Amniotic stem cell (primary cell): ENCODE measurements around the gene NR3C1.

Source experiments
- DNase-seq: peaks from one replicate; lab custom pipeline; 2025; lab: John Stamatoyannopoulos, UW

The NR3C1 gene

DNA sequence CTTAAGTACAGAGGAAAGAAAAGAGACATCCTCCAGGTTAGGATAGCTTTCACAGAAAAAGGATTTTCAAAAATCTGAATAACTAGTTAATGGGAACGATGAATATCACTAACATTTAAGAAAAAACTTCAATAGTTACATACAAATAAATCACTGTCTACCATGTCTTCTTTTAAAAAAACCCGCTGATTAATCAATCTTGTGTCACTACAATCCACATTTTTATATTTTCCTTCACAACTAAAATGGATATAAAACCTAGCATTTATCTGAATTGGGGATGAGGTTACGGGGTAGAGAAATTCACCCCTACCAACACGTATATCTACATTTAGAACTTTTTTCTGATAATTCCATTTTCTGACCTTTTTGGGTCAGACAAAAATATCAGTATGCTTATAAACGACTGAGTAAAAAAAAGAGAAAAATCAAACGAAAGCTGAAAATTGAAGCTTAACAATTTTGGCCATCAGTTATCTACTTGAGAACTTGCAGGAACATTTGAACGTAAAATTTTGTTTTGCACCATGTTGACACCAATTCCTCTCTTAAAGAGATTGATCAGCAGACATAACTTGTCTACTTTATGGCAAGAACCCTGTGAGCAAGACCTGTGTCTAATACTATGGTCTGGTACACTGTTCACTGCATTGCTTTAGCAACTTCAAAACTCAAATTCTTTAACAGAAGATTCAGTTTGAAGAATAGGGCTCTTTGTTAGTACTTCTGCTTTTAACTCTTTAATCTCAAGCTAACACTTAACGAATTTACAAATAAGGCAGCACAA lies 4.8 kb downstream of the NR3C1 start:
- no peak for DNase-seq

- no peak for DNase-seq
Measured at GRCh38 chr5:143398053-143398355, 5.5 kb downstream of the NR3C1 start.

- no peak for DNase-seq
Measured at GRCh38 chr5:143397302-143398052, 6.0 kb downstream of the NR3C1 start.

GRCh38 chr5:143396353-143396940 lies 7.0 kb downstream of the NR3C1 start:
- DNase-seq = no peak

DNA sequence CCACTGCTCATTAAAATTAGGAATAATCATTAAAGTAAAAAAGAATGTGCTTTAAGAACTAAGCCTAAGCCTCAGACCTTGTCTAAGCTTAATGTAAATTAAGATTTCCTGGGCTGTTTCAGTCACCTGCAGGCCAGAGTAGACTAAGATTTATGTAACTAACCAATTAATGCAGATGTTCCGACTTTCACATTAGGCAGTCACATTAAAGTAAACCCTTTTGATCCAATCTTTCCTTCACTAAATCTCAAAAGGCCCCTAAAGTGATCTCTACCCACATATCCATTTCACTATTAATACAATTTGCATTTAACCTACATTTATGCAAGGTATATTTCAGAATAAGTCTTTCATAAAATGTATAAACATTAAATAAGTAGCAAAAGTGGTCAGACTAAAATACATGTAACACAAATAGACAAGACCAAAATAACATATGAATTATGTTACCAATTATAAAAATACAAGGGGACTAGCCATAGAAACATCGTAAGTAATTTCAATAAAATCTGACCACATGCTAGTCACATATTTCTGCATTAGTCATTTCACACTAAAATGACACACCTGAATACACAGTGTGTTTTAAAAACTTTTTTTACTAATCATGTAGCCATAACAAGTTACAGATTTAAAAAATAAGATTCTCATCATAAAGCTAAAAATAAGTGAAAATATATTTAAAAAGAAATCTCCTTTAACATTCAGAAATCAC lies 7.7 kb downstream of the NR3C1 start:
- no peak for DNase-seq

GRCh38 chr5:143393524-143393923 lies 10.0 kb downstream of the NR3C1 start:
- DNase-seq = no peak

DNA sequence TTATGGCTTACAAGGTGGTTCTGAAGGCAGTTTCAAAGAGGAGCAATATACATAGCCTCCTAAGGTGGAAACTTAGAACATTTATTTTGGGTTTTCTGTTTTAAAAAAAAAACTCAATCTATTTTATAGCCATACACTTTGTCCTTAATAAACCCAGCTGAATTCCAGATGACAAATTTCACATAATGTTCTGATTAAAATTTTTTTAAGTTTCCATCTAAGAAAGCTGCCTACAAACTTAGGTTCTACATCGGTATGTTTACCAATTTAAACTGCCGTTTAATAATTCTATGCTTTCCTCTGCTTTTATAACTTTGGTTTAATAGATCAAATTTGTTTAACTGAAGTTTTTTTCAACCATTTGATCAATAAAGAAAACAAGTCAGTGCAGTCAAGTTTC lies 12.5 kb downstream of the NR3C1 start:
- no peak for DNase-seq

DNA sequence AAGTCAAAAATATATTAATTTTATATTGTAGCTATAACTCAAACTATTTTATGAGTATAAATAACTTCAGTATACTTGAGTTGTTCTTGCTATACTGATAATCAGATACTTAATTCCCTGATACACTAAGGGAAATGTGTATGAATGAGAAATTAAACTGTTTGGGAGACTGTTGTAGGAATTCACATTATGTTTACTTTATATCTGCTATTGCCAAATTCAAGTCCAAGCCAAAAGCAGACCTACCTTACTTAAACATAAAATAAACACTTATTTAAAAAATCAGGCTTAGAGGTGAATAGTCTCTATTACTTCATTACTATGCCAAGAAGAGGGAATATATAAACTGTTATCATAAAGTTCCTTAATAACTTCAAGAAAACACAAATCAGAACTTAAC lies 13.2 kb downstream of the NR3C1 start:
- DNase-seq = no peak

DNA sequence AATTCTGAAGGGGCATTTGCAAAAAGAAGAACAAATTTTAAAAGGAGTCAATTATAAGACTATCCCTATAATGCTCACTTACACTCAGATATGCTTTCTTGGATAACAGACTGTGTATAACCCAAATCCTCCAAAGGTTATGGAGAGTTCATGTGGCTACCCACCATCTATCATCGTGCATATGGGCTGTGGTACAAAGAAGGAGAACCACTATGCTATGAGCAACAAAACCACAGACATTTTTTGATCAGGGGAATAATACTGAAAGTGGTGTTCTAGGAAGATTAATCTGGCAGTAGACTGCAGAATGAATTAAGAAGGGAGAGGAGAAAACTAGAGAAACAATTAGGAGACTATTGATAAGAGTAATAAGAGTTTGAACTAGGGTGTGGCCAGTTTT lies 16.8 kb downstream of the NR3C1 start:
- DNase-seq = no peak

DNA sequence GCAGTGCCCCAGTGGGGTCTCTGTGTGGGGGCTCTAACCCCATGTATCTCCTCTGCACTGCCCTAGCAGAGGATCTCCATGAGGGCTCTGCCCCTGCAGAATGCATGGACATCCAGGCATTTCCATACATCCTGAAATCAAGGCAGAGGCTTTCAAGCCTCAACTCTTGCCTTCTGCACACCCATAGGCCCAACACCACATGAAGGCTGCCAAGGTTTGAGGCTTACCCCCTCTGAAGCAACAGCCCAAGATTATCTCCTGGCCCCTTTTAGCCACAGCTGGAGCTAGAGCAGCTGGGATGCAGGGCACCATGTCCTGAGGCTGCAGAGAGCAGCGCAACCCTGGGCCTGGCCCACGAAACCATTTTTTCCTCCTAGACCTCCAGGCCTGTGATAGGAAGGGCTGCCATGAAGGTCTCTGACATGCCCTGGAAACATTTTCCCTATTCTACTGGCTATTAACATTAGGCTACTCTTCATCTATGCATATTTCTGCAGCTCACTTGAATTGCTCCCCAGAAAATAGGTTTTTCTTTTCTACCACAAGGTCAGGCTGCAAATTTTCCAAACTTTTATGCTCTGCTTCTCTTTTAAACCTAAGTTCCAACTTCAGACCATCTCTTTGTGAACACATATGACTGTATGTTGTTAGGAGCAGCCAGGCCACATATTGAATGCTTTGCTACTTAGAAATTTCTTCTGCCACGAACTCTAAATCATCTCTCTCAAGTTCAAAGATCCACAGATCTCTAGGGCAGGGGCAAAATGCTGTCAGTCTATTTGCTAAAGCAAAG lies 18.4 kb downstream of the NR3C1 start:
- DNase-seq = no peak

- DNase-seq = no peak
Measured at GRCh38 chr5:143383988-143384387, 19.5 kb downstream of the NR3C1 start.

DNA sequence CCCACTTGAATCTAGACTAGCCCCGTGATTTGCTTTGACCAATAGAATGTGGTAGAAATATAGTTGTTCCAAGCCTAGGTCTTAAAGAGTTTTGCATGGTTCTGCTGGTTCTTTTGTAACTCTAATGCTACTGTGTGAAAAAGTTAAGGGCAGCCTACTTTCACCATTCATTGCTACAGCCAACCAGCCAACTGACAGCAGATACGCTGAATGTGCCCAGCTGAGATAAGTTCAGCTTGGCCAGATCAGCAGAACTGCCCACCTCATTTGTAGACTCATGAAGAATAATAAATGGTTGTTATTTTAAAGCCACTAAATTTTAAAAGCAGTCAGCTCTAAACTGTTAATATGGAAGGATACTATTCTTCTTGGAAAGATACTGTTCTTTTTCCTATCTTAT lies 23.9 kb downstream of the NR3C1 start:
- no peak for DNase-seq

GRCh38 chr5:143376911-143377813 lies 26.3 kb downstream of the NR3C1 start:
- no peak for DNase-seq

- DNase-seq = no peak
Measured at GRCh38 chr5:143376195-143376779, 27.2 kb downstream of the NR3C1 start.

- no peak for DNase-seq
Measured at GRCh38 chr5:143374496-143375217, 28.8 kb downstream of the NR3C1 start.

DNA sequence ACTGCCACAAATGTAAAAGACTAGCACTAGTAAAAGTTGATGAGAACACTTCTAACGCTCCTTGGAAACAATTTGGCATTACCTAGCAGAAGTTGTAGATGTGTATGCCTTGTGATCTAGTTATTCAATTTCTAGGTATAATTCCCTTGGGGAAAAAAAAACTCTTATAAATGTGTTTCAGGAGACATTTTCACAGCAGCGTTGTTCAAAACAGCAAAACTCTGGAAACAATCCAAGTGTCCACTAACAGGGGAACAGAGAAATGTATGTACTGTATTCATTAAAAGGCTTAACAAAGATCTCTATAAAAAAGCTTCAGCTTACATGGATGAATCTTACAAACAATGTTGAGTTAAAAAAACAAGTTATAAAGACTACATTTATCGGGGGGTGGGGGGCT lies 30.4 kb downstream of the NR3C1 start:
- DNase-seq = no peak

GRCh38 chr5:143372187-143372829 lies 31.2 kb downstream of the NR3C1 start:
- no peak for DNase-seq

DNA sequence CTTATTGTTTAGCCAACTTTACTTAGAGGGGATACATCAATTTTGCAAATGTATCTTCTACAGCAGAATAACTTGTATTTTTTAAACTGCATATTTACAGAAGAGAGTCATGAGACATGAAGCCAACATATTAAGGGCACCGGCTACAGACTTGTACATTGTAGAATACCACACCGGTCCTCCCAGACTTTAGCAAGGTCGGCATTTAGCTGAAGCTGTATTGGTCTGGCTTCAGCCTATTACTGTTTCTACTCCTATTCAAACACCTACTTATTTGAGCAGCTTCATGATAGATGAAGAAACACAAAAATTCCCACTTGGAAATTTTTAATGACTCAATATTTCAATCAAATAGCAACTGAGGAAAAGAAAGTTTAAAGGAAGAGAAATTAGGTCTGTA lies 33.0 kb downstream of the NR3C1 start:
- no peak for DNase-seq

DNA sequence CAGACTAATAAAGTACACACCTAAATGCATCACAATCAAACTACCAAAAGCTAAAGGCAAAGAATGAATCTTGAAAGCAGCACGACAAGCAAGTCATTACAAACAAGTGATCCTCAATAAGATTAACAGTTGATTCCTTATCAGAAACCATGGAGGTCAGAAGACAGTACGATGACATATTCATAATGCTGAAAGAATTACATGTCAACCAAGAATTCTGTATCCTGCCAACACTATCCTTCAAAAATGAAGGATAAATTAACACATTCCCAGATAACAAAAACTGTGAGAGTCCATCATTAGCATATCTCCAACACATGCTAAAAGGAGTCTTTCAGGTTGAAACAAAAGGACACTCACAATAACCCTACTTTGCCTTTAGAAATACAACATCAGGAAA lies 39.4 kb downstream of the NR3C1 start:
- no peak for DNase-seq
